H1 (cell line): ENCODE measurements around the gene PHF23. TPM values are rescaled to one million over a fixed set of nuclear protein-coding genes. Genes with fewer than 3 reads are reported as not detected.

Source experiments
- CTCF ChIA-PET: fragments of 300-600 bp; sonication (Branson Sonifier 250); formaldehyde crosslinking; loops from one replicate; lab custom pipeline; 2021; ENCODE audit not compliant: partially characterized antibody; lab: Charles Lee
- POLR2A ChIA-PET: fragments of 300-600 bp; sonication (Branson Sonifier 250); formaldehyde crosslinking; loops from one replicate; lab custom pipeline; 2021; ENCODE audit warnings: inconsistent platforms; ENCODE audit not compliant: partially characterized antibody; lab: Charles Lee
- DNase-seq, 2 experiments: peaks; one replicate each; pipeline versions ENCODE4 v3.0.0 to v3.0.0-alpha.2; 2010 to 2022; ENCODE audit warnings: low spot score in 2 of 2, low read depth in 1 of 2, mixed read lengths in 1 of 2
- FAIRE-seq: peaks from 2 replicates; lab custom pipeline; 2011; peaks lifted over from hg19 to GRCh38; lab: Jason Lieb, UNC
- H2AFZ ChIP-seq: 2 replicates; pipeline ENCODE4 v1.8.1; 2012; ENCODE audit warnings: low read length, inconsistent platforms
- H2AK5ac ChIP-seq: 2 replicates; pipeline ENCODE4 v1.6.1; 2013; ENCODE audit warnings: low read depth, low read length
- H2BK120ac ChIP-seq: replicated peaks from 2 replicates; pipeline ENCODE3; 2013; ENCODE audit warnings: low read depth, low read length, inconsistent platforms
- H2BK12ac ChIP-seq: 2 replicates; pipeline ENCODE4 v1.6.1; 2013; ENCODE audit warnings: low read depth, low read length
- H2BK15ac ChIP-seq: 2 replicates; pipeline ENCODE4 v1.6.1; 2013; ENCODE audit warnings: low read length
- H2BK20ac ChIP-seq: 2 replicates; pipeline ENCODE4 v1.6.1; 2013; ENCODE audit warnings: low read length
- H2BK5ac ChIP-seq: 2 replicates; pipeline ENCODE4 v1.6.1; 2013; ENCODE audit warnings: low read depth, low read length
- H3K14ac ChIP-seq: 2 replicates; pipeline ENCODE4 v1.6.1; 2013; ENCODE audit warnings: inconsistent platforms; ENCODE audit not compliant: insufficient read length
- H3K18ac ChIP-seq: 2 replicates; pipeline ENCODE4 v1.6.1; 2013; ENCODE audit warnings: low read length; ENCODE audit errors: extremely low read depth
- H3K23ac ChIP-seq: 2 replicates; pipeline ENCODE4 v1.6.1; 2013; ENCODE audit warnings: inconsistent platforms; ENCODE audit not compliant: insufficient read length
- H3K23me2 ChIP-seq: 2 replicates; pipeline ENCODE4 v1.6.1; 2013; ENCODE audit warnings: low read depth, low read length
- H3K27ac ChIP-seq: 2 replicates; pipeline ENCODE4 v1.6.1; 2011; ENCODE audit warnings: low read depth, low read length, inconsistent platforms
- H3K27me3 ChIP-seq, 4 experiments: replicated peaks in 1 of 4; 1 replicate in 1 of 4; 2 replicates in 3 of 4; pipeline versions ENCODE4 v1.6.1 to v1.8.1; 2011 to 2013; ENCODE audit warnings: low read length in 3 of 4, mild to moderate bottlenecking in 3 of 4, inconsistent platforms in 2 of 4, mixed read lengths in 2 of 4, moderate library complexity in 1 of 4; ENCODE audit not compliant: control insufficient read depth in 3 of 4, insufficient read depth in 3 of 4; ENCODE audit errors: extremely low read depth in 1 of 4
- H3K36me3 ChIP-seq, 4 experiments: 2 replicates each; pipeline versions ENCODE4 v1.6.1 to v1.8.1; 2011 to 2013; ENCODE audit warnings: mild to moderate bottlenecking in 4 of 4, low read length in 3 of 4, moderate library complexity in 2 of 4, control low read depth in 1 of 4, inconsistent platforms in 1 of 4; ENCODE audit not compliant: insufficient read depth in 4 of 4, control insufficient read depth in 2 of 4
- H3K4ac ChIP-seq: replicated peaks from 2 replicates; pipeline ENCODE3; 2013; ENCODE audit warnings: low read length, low read depth, mixed read lengths, inconsistent platforms; ENCODE audit not compliant: insufficient read length
- H3K4me1 ChIP-seq, 4 experiments: replicated peaks in 1 of 4; 1 replicate in 1 of 4; 2 replicates in 3 of 4; pipeline versions ENCODE4 v1.6.1 to v1.8.1; 2011 to 2013; ENCODE audit warnings: low read length in 3 of 4, inconsistent platforms in 2 of 4, mixed read lengths in 1 of 4; ENCODE audit not compliant: insufficient read depth in 4 of 4, control insufficient read depth in 3 of 4
- H3K4me2 ChIP-seq, 2 experiments: 2 replicates each; pipeline versions ENCODE4 v1.6.1 to v1.8.1; 2011 to 2013; ENCODE audit warnings: low read depth in 2 of 2, low read length in 2 of 2, control low read depth in 1 of 2, inconsistent platforms in 1 of 2, mild to moderate bottlenecking in 1 of 2; ENCODE audit not compliant: insufficient read depth in 1 of 2
- H3K4me3 ChIP-seq, 4 experiments: fragments of 200-600, 300-600 bp in 1 of 4; sonication (generic), shearing (Covaris generic), sonication (Bioruptor Twin) in 1 of 4; 2 replicates each; pipeline versions ENCODE4 v1.5.1 to v1.8.1; 2011 to 2016; ENCODE audit warnings: low read length in 4 of 4, low read depth in 3 of 4, control low read depth in 2 of 4, inconsistent platforms in 2 of 4, mild to moderate bottlenecking in 2 of 4, mixed read lengths in 1 of 4, moderate library complexity in 1 of 4; ENCODE audit not compliant: insufficient read depth in 2 of 4; ENCODE audit errors: extremely low read depth in 1 of 4
- H3K56ac ChIP-seq: replicated peaks from 2 replicates; pipeline ENCODE3; 2013; ENCODE audit warnings: low read depth, mild to moderate bottlenecking, mixed read lengths, low read length, inconsistent platforms; ENCODE audit not compliant: insufficient read length
- H3K79me1 ChIP-seq: 2 replicates; pipeline ENCODE4 v1.6.1; 2013; ENCODE audit warnings: low read depth, low read length, control low read depth
- H3K79me2 ChIP-seq, 2 experiments: 2 replicates each; pipeline versions ENCODE4 v1.6.1 to v1.8.1; 2012 to 2013; ENCODE audit warnings: low read length in 2 of 2, mild to moderate bottlenecking in 2 of 2, inconsistent platforms in 1 of 2; ENCODE audit not compliant: insufficient read depth in 2 of 2, control insufficient read depth in 1 of 2
- H3K9ac ChIP-seq, 4 experiments: replicated peaks in 1 of 4; 1 replicate in 1 of 4; 2 replicates in 3 of 4; pipeline versions ENCODE4 v1.6.1 to v1.8.1; 2011 to 2013; ENCODE audit warnings: low read depth in 3 of 4, low read length in 3 of 4, control low read depth in 2 of 4, mild to moderate bottlenecking in 2 of 4, moderate library complexity in 2 of 4, inconsistent platforms in 1 of 4; ENCODE audit errors: extremely low read depth in 1 of 4
- H3K9me3 ChIP-seq, 2 experiments: 2 replicates each; pipeline versions ENCODE4 v1.6.1 to v1.8.1; 2012 to 2013; ENCODE audit warnings: mild to moderate bottlenecking in 2 of 2, moderate library complexity in 2 of 2, control low read depth in 1 of 2, inconsistent platforms in 1 of 2, low read depth in 1 of 2, low read length in 1 of 2, mixed read lengths in 1 of 2; ENCODE audit not compliant: insufficient read depth in 2 of 2
- H4K20me1 ChIP-seq, 2 experiments: replicated peaks in 1 of 2; 2 replicates each; pipeline versions ENCODE3 to v1.8.1; 2011 to 2013; ENCODE audit warnings: inconsistent platforms in 2 of 2, low read length in 2 of 2, mild to moderate bottlenecking in 1 of 2; ENCODE audit not compliant: insufficient read depth in 2 of 2, control insufficient read depth in 1 of 2
- H4K5ac ChIP-seq: 2 replicates; pipeline ENCODE4 v1.6.1; 2013; ENCODE audit warnings: low read length, low read depth, mixed read lengths, inconsistent platforms; ENCODE audit not compliant: insufficient read length
- H4K8ac ChIP-seq: 2 replicates; pipeline ENCODE4 v1.8.0; 2013; ENCODE audit warnings: mild to moderate bottlenecking, moderate library complexity, low read length, inconsistent platforms; ENCODE audit not compliant: insufficient read depth; ENCODE audit errors: extremely low read depth
- H4K91ac ChIP-seq: replicated peaks from 2 replicates; pipeline ENCODE3; 2013; ENCODE audit warnings: low read length, mixed read lengths, inconsistent platforms; ENCODE audit not compliant: insufficient read length
- BCL11A ChIP-seq, 2 experiments: IDR thresholded peaks; one replicate each; pipeline ENCODE4 v1.6.1; 2011; ENCODE audit warnings: low read depth in 2 of 2, low read length in 2 of 2, mild to moderate bottlenecking in 2 of 2
- CEBPB ChIP-seq: IDR thresholded peaks from 2 replicates; pipeline ENCODE4 v1.6.1; 2012; ENCODE audit warnings: low read depth, low read length
- CHD2 ChIP-seq: IDR thresholded peaks from 2 replicates; pipeline ENCODE4 v1.6.1; 2012; ENCODE audit warnings: low read length, improper control_type of control experiment
- E2F6 ChIP-seq: IDR thresholded peaks from 2 replicates; pipeline ENCODE4 v1.6.1; 2012; ENCODE audit warnings: inconsistent platforms
- EGR1 ChIP-seq: IDR thresholded peaks from 2 replicates; pipeline ENCODE4 v1.6.1; 2011; ENCODE audit warnings: low read depth, low read length, borderline replicate concordance
- KDM5A ChIP-seq: fragments of 200-600 bp; IDR thresholded peaks from 2 replicates; pipeline ENCODE4 v1.7.1; 2012; ENCODE audit warnings: mild to moderate bottlenecking, low read length, inconsistent platforms, mixed read lengths
- PHF8 ChIP-seq: fragments of 200-600 bp; sonication (generic); conservative IDR thresholded peaks from 2 replicates; pipeline ENCODE4 v1.7.1; 2012; ENCODE audit warnings: low read depth, mild to moderate bottlenecking, inconsistent platforms, low read length, moderate library complexity
- POLR2AphosphoS5 ChIP-seq: IDR thresholded peaks from 2 replicates; pipeline ENCODE4 v1.6.1; 2011; ENCODE audit warnings: low read depth, low read length
- RXRA ChIP-seq: IDR thresholded peaks from 2 replicates; pipeline ENCODE4 v1.6.1; 2011; ENCODE audit warnings: low read depth, mild to moderate bottlenecking, low read length, moderate library complexity; ENCODE audit not compliant: insufficient read depth
- SIN3A ChIP-seq, 2 experiments: IDR thresholded peaks in 1 of 2; conservative IDR thresholded peaks in 1 of 2; 2 replicates each; pipeline ENCODE4 v1.6.1; 2011 to 2012; ENCODE audit warnings: low read length in 2 of 2, improper control_type of control experiment in 1 of 2, low read depth in 1 of 2, mild to moderate bottlenecking in 1 of 2
- ZNF274 ChIP-seq: IDR thresholded peaks from 2 replicates; pipeline ENCODE4 v1.7.0; 2012; ENCODE audit warnings: low read length, borderline replicate concordance; ENCODE audit errors: extremely low read depth
- WGBS, 2 experiments: shearing (Covaris generic) in 1 of 2; methylation state at CpG; one replicate each; pipeline versions ENCODE4 v1.1.6 to v1.1.7; 2013 to 2015; ENCODE audit warnings: low lambda C conversion rate in 2 of 2, mixed read lengths in 2 of 2, inconsistent platforms in 1 of 2, low coverage in 1 of 2, missing lambda C conversion rate in 1 of 2; ENCODE audit not compliant: insufficient replicate concordance in 2 of 2, insufficient coverage in 1 of 2, insufficient read length in 1 of 2; ENCODE audit errors: extremely low coverage in 1 of 2, missing lambda C conversion rate in 1 of 2; 5-methylcytosine and 5-hydroxymethylcytosine counted together
- polyA plus RNA-seq, 7 experiments: library from polyadenylated mRNA; depleted of rRNA in 3 of 7; stranded (reverse) in 5 of 7; unstranded in 2 of 7; fragments of >200 nt in 5 of 7; fragments of 200-250 nt in 2 of 7; gene quantifications; 1 replicate in 5 of 7; 2 replicates in 1 of 7; 4 replicates in 1 of 7; pipeline versions ENCODE4 v1.2.1 to v1.2.3, GENCODE V29; 2011 to 2013; ENCODE audit warnings: missing spikeins in 2 of 7, mixed read lengths in 2 of 7
- total RNA-seq: library from RNA; stranded (reverse); fragmentation: NEBNext Ultra II Directional; extraction: Animal tissue kit (Norgen Biotek cat#: 25700); gene quantifications from 2 replicates; pipeline ENCODE4 v1.2.1, GENCODE V29; 2021

PHF23 gene
- total and polyA plus RNA-seq, 2 of the 8 experiments (the other 6 are each of a cell fraction or from before 2014, with no cell fraction given), result 47.5 to 62.8 TPM

- Histone ChIP-seq H3K56ac (peak overlapping the region; percentile 70), H3K79me2 (peaks cover 13 to 62% of the 10 kb centered on the region in 2 experiments), H3K14ac (no peak overlapping the region), H2BK12ac (no peak overlapping the region), H3K18ac (no peak overlapping the region; the same call in 1 of the 2 replicates), H4K91ac (peak overlapping the region; percentile 4), H3K79me1 (peaks cover 13% of the 10 kb centered on the region), H2AK5ac (no peak overlapping the region), H2BK120ac (no peak overlapping the region), H3K9ac (peak overlapping the region; percentile 73 to 90 (median 82)), H4K5ac (peak overlapping the region; percentile 83), H2AFZ (no peak overlapping the region), H2BK5ac (peak overlapping the region; percentile 87), H3K4me2 (peak overlapping the region; percentile 56 to 85), H3K4me3 (peak overlapping the region; percentile 68 to 89 (median 80)), H3K23me2 (no peaks in the 10 kb centered on the region), H3K4me1 (peaks cover 3 to 14% (median 6%) of the 10 kb centered on the region in 4 experiments; a peak in 6 of 7 replicates), H3K4ac (no peak overlapping the region), H4K8ac (peak overlapping the region; percentile 96; the same call in 1 of the 2 replicates), H3K36me3 (peaks cover 20 to 38% (median 36%) of the 10 kb centered on the region in 4 experiments; a peak in 7 of 8 replicates), H3K23ac (no peak overlapping the region), H3K27ac (peak overlapping the region; percentile 71), H2BK15ac (no peak overlapping the region), H3K9me3 (no peaks in the 10 kb centered on the region), H3K27me3 (no peaks in the 10 kb centered on the region), H4K20me1 (peaks cover 19 to 45% of the 10 kb centered on the region in 2 experiments), H2BK20ac (no peak overlapping the region)
- DNase-seq (no peak), FAIRE-seq (no peak)
- 4% methylated on average over 9 of the region's 9 CpGs; no CpG with 5 or more reads in 1 of the 2 experiments for WGBS, 2 experiments
- ChIA-PET CTCF (interaction anchor here (1.0 to 6.4 kb wide), 3 partner anchors 13 to 218 kb away, joined by 3 to 46 read pairs (median 4); partner anchors contain the start of genes ACADVL and DLG4), POLR2A (interaction anchor here (1.0 to 19.7 kb wide), 17 partner anchors 9 to 453 kb away, joined by 3 to 386 read pairs (median 6); partner anchors contain the start of genes ACADVL, CLDN7, CTDNEP1 and DLG4)
- TF ChIP-seq POLR2AphosphoS5 (no peak), EGR1 (no peak), BCL11A (IDR thresholded peaks at IDR 0.05; ENCODE audit: low read depth in 2 of 2, low read length in 2 of 2) (no peak), RXRA (no peak), PHF8 (no peak), KDM5A (no peak), E2F6 (no peak), CEBPB (no peak), CHD2 (no peak), SIN3A (conservative IDR thresholded peaks at IDR 0.05 in 1 of 2, IDR thresholded peaks at IDR 0.05 in 1 of 2; ENCODE audit: low read depth in 1 of 2, low read length in 2 of 2) (no peak), ZNF274 (no peak)
These were observed 5.6 kb downstream of the PHF23 start for GRCh38 chr17:7233701-7234082.
